Endothelial cell of hepatic sinusoid (primary cell): ENCODE measurements around the gene ICA1.

Experiments used
- in situ Hi-C: cut with HindIII; loops from 2 replicates; pipeline ENCODE4 v1.10.0; 2017; ENCODE audit warnings: low sequenced_read_pairs

Gene ICA1

GRCh38 chr7:8168336-8168735, 93.6 kb downstream of the ICA1 start:
- in situ Hi-C loops = no loop called here

GRCh38 chr7:8165150-8165549, 96.8 kb downstream of the ICA1 start:
- in situ Hi-C loops = no loop called here

GRCh38 chr7:8162181-8162580, 99.8 kb downstream of the ICA1 start:
- in situ Hi-C loops = no loop called here

- in situ Hi-C loops = no loop called here
Measured at GRCh38 chr7:8161364-8161828, 100.6 kb downstream of the ICA1 start.

GRCh38 chr7:8160779-8161345, 101.1 kb downstream of the ICA1 start:
- in situ Hi-C loops = no loop called here

GRCh38 chr7:8160250-8160649, 101.7 kb downstream of the ICA1 start:
- in situ Hi-C loops = no loop called here

- in situ Hi-C loops = no loop called here
Measured at GRCh38 chr7:8159595-8159994, 102.4 kb downstream of the ICA1 start.

- in situ Hi-C loops = no loop called here
Measured at GRCh38 chr7:8157296-8157695, 104.7 kb downstream of the ICA1 start.

- in situ Hi-C loops = no loop called here
Measured at GRCh38 chr7:8155836-8156235, 106.1 kb downstream of the ICA1 start.

- in situ Hi-C loops = no loop called here
Measured at GRCh38 chr7:8154272-8154671, 107.7 kb downstream of the ICA1 start.

- in situ Hi-C loops = no loop called here
Measured at GRCh38 chr7:8152489-8153192, 109.3 kb downstream of the ICA1 start.

- in situ Hi-C loops = no loop called here
Measured at GRCh38 chr7:8151161-8151725, 110.7 kb downstream of the ICA1 start.

GRCh38 chr7:8149222-8149621, 112.7 kb downstream of the ICA1 start:
- in situ Hi-C loops = loop anchor here (5.0 kb wide), 2 partner anchors 57 to 68 kb away; no protein-coding TSS in a partner anchor

- in situ Hi-C loops = loop anchor here (5.0 kb wide), 2 partner anchors 56 to 69 kb away; no protein-coding TSS in a partner anchor
Measured at GRCh38 chr7:8147760-8148463, 114.1 kb downstream of the ICA1 start.

GRCh38 chr7:8146788-8147413, 115.1 kb downstream of the ICA1 start:
- in situ Hi-C loops = loop anchor here (5.0 kb wide), 2 partner anchors 55 to 70 kb away; no protein-coding TSS in a partner anchor

GRCh38 chr7:8146106-8146787, 115.7 kb downstream of the ICA1 start:
- in situ Hi-C loops = loop anchor here (5.0 kb wide), 2 partner anchors 54 to 71 kb away; no protein-coding TSS in a partner anchor

- in situ Hi-C loops = loop anchor here (5.0 kb wide), 2 partner anchors 53 to 72 kb away; no protein-coding TSS in a partner anchor
Measured at GRCh38 chr7:8144856-8145255, 117.1 kb downstream of the ICA1 start.

- in situ Hi-C loops = no loop called here
Measured at GRCh38 chr7:8143151-8143874, 118.7 kb downstream of the ICA1 start.

- in situ Hi-C loops = no loop called here
Measured at GRCh38 chr7:8142477-8142876, 119.5 kb downstream of the ICA1 start.

GRCh38 chr7:8141070-8141469, 120.9 kb downstream of the ICA1 start:
- in situ Hi-C loops = no loop called here
